Testis (tissue), 2 donors: ENCODE results near the gene LUC7L2.

ENCODE experiments used
- POLR2A ChIP-seq: fragments of 450-650 bp; IDR thresholded peaks from one replicate; pipeline ENCODE4 v1.6.1; 2017; ENCODE audit warnings: antibody characterized with exemption, mild to moderate bottlenecking, moderate library complexity
- TF ChIP-seq, protein P1 (sequence below), 3 experiments: fragments of 450-650 bp in 2 of 3; fragments of 200-600 bp in 1 of 3; sonication (generic) in 1 of 3; IDR thresholded peaks; one replicate each; pipeline ENCODE4 v1.5.1; 2016 to 2019; ENCODE audit warnings: antibody characterized with exemption in 3 of 3, mild to moderate bottlenecking in 2 of 3, moderate library complexity in 1 of 3

DNA sequence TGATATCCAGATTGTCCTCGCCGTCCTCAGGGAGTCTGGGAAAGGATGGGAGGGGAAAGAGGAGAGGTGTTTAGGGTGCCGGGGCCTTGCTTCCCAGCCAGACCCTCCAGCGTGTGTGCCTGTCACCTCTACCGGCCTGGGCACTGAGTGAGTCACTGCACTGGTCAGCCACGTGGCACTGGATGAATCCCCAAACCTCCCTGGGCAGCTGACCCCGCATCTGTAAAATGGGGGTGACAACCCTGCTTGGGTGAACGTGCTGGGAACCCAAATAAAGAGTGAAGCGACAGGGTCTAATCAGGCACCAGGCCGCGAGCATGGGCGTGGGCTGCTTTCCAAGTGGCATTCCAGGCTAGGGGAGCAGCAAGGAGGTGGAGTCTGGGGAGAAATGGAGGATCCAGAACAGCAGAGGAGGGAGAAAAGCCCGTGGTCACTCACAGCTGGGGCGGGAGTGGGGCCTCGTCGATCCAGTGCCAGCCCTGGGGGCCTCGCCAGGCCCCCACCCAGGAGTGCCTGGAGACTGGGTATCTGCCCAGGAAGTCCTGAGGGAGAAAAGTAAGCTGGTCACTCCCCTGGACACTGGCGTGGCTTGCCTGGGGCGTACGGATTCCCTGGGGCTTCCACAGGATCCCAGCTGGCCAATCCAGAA, 94.1 kb downstream of the LUC7L2 start:
- no peak for TF ChIP-seq POLR2A
- TF ChIP-seq, protein P1, sequence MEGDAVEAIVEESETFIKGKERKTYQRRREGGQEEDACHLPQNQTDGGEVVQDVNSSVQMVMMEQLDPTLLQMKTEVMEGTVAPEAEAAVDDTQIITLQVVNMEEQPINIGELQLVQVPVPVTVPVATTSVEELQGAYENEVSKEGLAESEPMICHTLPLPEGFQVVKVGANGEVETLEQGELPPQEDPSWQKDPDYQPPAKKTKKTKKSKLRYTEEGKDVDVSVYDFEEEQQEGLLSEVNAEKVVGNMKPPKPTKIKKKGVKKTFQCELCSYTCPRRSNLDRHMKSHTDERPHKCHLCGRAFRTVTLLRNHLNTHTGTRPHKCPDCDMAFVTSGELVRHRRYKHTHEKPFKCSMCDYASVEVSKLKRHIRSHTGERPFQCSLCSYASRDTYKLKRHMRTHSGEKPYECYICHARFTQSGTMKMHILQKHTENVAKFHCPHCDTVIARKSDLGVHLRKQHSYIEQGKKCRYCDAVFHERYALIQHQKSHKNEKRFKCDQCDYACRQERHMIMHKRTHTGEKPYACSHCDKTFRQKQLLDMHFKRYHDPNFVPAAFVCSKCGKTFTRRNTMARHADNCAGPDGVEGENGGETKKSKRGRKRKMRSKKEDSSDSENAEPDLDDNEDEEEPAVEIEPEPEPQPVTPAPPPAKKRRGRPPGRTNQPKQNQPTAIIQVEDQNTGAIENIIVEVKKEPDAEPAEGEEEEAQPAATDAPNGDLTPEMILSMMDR (IDR thresholded peaks at IDR 0.05) = no peak
